ENCODE results near the gene OR2A12. TPM values are rescaled to one million over a fixed set of nuclear protein-coding genes. Genes with fewer than 3 reads are reported as not detected.

Gene OR2A12
- total RNA-seq, result 0.24 and 1.0 TPM in 2 replicates
- polyA plus RNA-seq, result 0.11 and 0.42 TPM in 2 replicates

DNA sequence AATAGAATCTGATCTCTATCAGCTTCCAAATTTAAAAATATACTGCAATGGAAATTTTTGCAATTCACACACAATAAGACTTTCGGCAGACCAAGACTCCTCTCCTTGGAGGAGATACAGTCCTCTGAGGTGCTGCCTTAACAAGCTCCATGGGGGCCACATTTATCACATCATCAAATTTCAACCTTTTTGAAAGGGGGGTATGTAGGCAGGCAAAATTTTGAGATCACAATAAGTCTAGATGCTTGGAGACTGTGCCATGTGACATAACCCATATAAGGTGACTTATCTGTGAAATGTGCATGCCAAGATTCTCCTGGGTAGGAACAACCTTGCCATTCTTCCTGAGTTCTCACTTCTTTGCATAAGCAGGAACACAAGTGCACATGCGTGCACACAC lies at the start of gene OR2A12:
Gene OR2A12, plus strand, starts transcription at position 301 of the 400 bp plus-strand sequence. CDS start 8,830 bp downstream, outside the sequence.
- TF ChIP-seq EZH2phosphoT487 (IDR thresholded peaks at IDR 0.05; ENCODE audit: low read depth, severe bottlenecking, unreplicated experiment), result no peak
- TF ChIP-seq, protein P1, sequence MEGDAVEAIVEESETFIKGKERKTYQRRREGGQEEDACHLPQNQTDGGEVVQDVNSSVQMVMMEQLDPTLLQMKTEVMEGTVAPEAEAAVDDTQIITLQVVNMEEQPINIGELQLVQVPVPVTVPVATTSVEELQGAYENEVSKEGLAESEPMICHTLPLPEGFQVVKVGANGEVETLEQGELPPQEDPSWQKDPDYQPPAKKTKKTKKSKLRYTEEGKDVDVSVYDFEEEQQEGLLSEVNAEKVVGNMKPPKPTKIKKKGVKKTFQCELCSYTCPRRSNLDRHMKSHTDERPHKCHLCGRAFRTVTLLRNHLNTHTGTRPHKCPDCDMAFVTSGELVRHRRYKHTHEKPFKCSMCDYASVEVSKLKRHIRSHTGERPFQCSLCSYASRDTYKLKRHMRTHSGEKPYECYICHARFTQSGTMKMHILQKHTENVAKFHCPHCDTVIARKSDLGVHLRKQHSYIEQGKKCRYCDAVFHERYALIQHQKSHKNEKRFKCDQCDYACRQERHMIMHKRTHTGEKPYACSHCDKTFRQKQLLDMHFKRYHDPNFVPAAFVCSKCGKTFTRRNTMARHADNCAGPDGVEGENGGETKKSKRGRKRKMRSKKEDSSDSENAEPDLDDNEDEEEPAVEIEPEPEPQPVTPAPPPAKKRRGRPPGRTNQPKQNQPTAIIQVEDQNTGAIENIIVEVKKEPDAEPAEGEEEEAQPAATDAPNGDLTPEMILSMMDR (IDR thresholded peaks at IDR 0.05; ENCODE audit: poor library complexity), result no peak
- no peak for TF ChIP-seq EZH2 (IDR thresholded peaks at IDR 0.05; ENCODE audit: borderline replicate concordance)
- WGBS (ENCODE audit: low lambda C conversion rate, missing lambda C conversion rate), result 91% methylated on average over 2 of the region's 2 CpGs
- no peak within 1 kb of the TSS for H3K4me3 ChIP-seq

GRCh38 chr7:144036302-144036885 lies 49.7 kb upstream of the OR2A12 start:
- peaks cover 23% of the 10 kb centered on the region for H3K4me1 ChIP-seq (ENCODE audit: insufficient read depth)
- DNase-seq (ENCODE audit: low spot score), result no peak
- H3K4me2 ChIP-seq, result no peak overlapping the region
- no peaks in the 10 kb centered on the region for H3K9me2 ChIP-seq (replicated peaks; ENCODE audit: insufficient read depth)
- 100% methylated on average over 1 of the region's 1 CpG for WGBS (ENCODE audit: low lambda C conversion rate, missing lambda C conversion rate)
- no peaks in the 10 kb centered on the region for H3K27me3 ChIP-seq
- no peaks in the 10 kb centered on the region for H3K79me2 ChIP-seq
- H3K4me3 ChIP-seq, result no peak overlapping the region
- H2AFZ ChIP-seq, result no peak overlapping the region
- no peaks in the 10 kb centered on the region for H4K20me1 ChIP-seq (ENCODE audit: insufficient read depth, poor library complexity, severe bottlenecking)
- no peak overlapping the region for H3K27ac ChIP-seq
- TF ChIP-seq, protein P1 (IDR thresholded peaks at IDR 0.05; ENCODE audit: poor library complexity), result no peak
- TF ChIP-seq EZH2 (IDR thresholded peaks at IDR 0.05; ENCODE audit: borderline replicate concordance) (no peak), EZH2phosphoT487 (IDR thresholded peaks at IDR 0.05; ENCODE audit: low read depth, severe bottlenecking, unreplicated experiment) (no peak)
- H3K9me3 ChIP-seq (ENCODE audit: low read depth), result no peaks in the 10 kb centered on the region
- H3K36me3 ChIP-seq (replicated peaks; ENCODE audit: insufficient read depth, low read depth), result no peaks in the 10 kb centered on the region

More for the DNA sequence above, at the start of gene OR2A12:
- no peak within 1 kb of the TSS for H3K4me2 ChIP-seq
- H3K9me2 ChIP-seq (replicated peaks; ENCODE audit: insufficient read depth), result no peaks in the 10 kb centered on the region
- DNase-seq (ENCODE audit: low spot score), result no peak
- no peak within 1 kb of the TSS for H2AFZ ChIP-seq
- H4K20me1 ChIP-seq (ENCODE audit: insufficient read depth, poor library complexity, severe bottlenecking), result no peaks in the 10 kb centered on the region
- H3K79me2 ChIP-seq, result no peaks in the 10 kb centered on the region
- H3K4me1 ChIP-seq (ENCODE audit: insufficient read depth), result no peaks in the 10 kb centered on the region
- H3K27ac ChIP-seq, result no peak within 1 kb of the TSS
- H3K9me3 ChIP-seq (ENCODE audit: low read depth), result no peaks in the 10 kb centered on the region
- H3K27me3 ChIP-seq, result no peaks in the 10 kb centered on the region
- H3K36me3 ChIP-seq (replicated peaks; ENCODE audit: insufficient read depth, low read depth), result no peaks in the 10 kb centered on the region

- H3K27me3 ChIP-seq, result no peaks in the 10 kb centered on the region
- no peaks in the 10 kb centered on the region for H3K79me2 ChIP-seq
- H3K27ac ChIP-seq, result no peak overlapping the region
- no peak overlapping the region for H2AFZ ChIP-seq
- DNase-seq (ENCODE audit: low spot score), result no peak
- H3K36me3 ChIP-seq (replicated peaks; ENCODE audit: insufficient read depth, low read depth), result no peaks in the 10 kb centered on the region
- H3K9me3 ChIP-seq (ENCODE audit: low read depth), result no peaks in the 10 kb centered on the region
- no peak for TF ChIP-seq EZH2phosphoT487 (IDR thresholded peaks at IDR 0.05; ENCODE audit: low read depth, severe bottlenecking, unreplicated experiment)
- TF ChIP-seq, protein P1 (IDR thresholded peaks at IDR 0.05; ENCODE audit: poor library complexity), result no peak
- no peak for TF ChIP-seq EZH2 (IDR thresholded peaks at IDR 0.05; ENCODE audit: borderline replicate concordance)
- WGBS (ENCODE audit: low lambda C conversion rate, missing lambda C conversion rate), result 81% methylated on average over 1 of the region's 1 CpG
- no peaks in the 10 kb centered on the region for H3K9me2 ChIP-seq (replicated peaks; ENCODE audit: insufficient read depth)
- H3K4me3 ChIP-seq, result no peak overlapping the region
- peaks cover 15% of the 10 kb centered on the region for H3K4me1 ChIP-seq (ENCODE audit: insufficient read depth)
- H4K20me1 ChIP-seq (ENCODE audit: insufficient read depth, poor library complexity, severe bottlenecking), result no peaks in the 10 kb centered on the region
- no peak overlapping the region for H3K4me2 ChIP-seq
These were observed 48.6 kb upstream of the OR2A12 start for GRCh38 chr7:144037414-144038035.

All from hepatocyte (in vitro differentiated cells).